OCI-LY7 (cell line): ENCODE results near the gene EPS8L2. TPM values are rescaled to one million over a fixed set of nuclear protein-coding genes. Genes with fewer than 3 reads are reported as not detected.
A peak's percentile ranks its signal among the peaks of the same experiment; 100 is the strongest.

Source experiments
- BruUV-seq: library from RNA; stranded (reverse); fragments of 400-500 nt; replicated peaks from 2 replicates; lab custom pipeline; 2021; lab: Mats Ljungman, UMichigan
- CTCF ChIA-PET: fragments of 300-600 bp; sonication (Branson Sonifier 250); formaldehyde crosslinking; loops from one replicate; lab custom pipeline; 2022; ENCODE audit warnings: antibody characterized with exemption; ENCODE audit not compliant: unreplicated experiment; lab: Charles Lee
- POLR2A ChIA-PET: fragments of 300-600 bp; sonication (Branson Sonifier 250); formaldehyde crosslinking; loops from one replicate; lab custom pipeline; 2022; ENCODE audit warnings: antibody characterized with exemption; lab: Charles Lee
- DNase-seq: peaks from one replicate; pipeline ENCODE4 v3.0.0-alpha.2; 2015; ENCODE audit warnings: low spot score
- H2AFZ ChIP-seq: fragments of 200-600 bp; sonication (generic), shearing (Covaris generic); 2 replicates; pipeline ENCODE4 v1.6.1; 2014; ENCODE audit warnings: mild to moderate bottlenecking, antibody characterized with exemption, low read length, moderate library complexity
- H3K27ac ChIP-seq: fragments of 200-600 bp; sonication (generic); 2 replicates; pipeline ENCODE4 v1.5.1; 2014; ENCODE audit warnings: mixed run types, low read depth, mild to moderate bottlenecking, moderate library complexity, low read length, inconsistent platforms; ENCODE audit not compliant: poor library complexity, severe bottlenecking
- H3K36me3 ChIP-seq: fragments of 200-600 bp; sonication (generic); 2 replicates; pipeline ENCODE4 v1.6.1; 2014; ENCODE audit warnings: mild to moderate bottlenecking, antibody characterized with exemption, low read length, moderate library complexity, mixed read lengths; ENCODE audit not compliant: insufficient read depth
- H3K4me1 ChIP-seq: fragments of 200-600 bp; sonication (generic); 2 replicates; pipeline ENCODE4 v1.5.1; 2014; ENCODE audit warnings: mild to moderate bottlenecking, low read length; ENCODE audit not compliant: insufficient read depth, poor library complexity, severe bottlenecking
- H3K4me2 ChIP-seq: fragments of 200-600 bp; sonication (generic); 2 replicates; pipeline ENCODE4 v1.6.1; 2014; ENCODE audit warnings: mild to moderate bottlenecking, low read length
- H3K4me3 ChIP-seq: fragments of 200-600 bp; sonication (generic); 2 replicates; pipeline ENCODE4 v1.5.1; 2014; ENCODE audit warnings: mild to moderate bottlenecking, low read depth, low read length; ENCODE audit not compliant: poor library complexity, severe bottlenecking
- H3K79me2 ChIP-seq: fragments of 200-600 bp; sonication (generic); 2 replicates; pipeline ENCODE4 v1.6.1; 2016; ENCODE audit warnings: low read depth, mild to moderate bottlenecking, low read length, moderate library complexity, mixed read lengths; ENCODE audit not compliant: insufficient read depth
- H3K9me2 ChIP-seq: fragments of 200-600 bp; sonication (generic); 2 replicates; pipeline ENCODE4 v1.6.1; 2016; ENCODE audit warnings: mild to moderate bottlenecking, low read length, mixed read lengths; ENCODE audit not compliant: insufficient read depth
- H3K9me3 ChIP-seq: fragments of 200-600 bp; sonication (generic); 2 replicates; pipeline ENCODE4 v1.6.1; 2014; ENCODE audit warnings: mild to moderate bottlenecking, mixed run types, low read length, mixed read lengths
- H4K20me1 ChIP-seq: fragments of 200-600 bp; sonication (generic); 2 replicates; pipeline ENCODE4 v1.6.1; 2014; ENCODE audit warnings: mild to moderate bottlenecking, antibody characterized with exemption, low read length, moderate library complexity, mixed read lengths; ENCODE audit not compliant: insufficient read depth
- CTCF ChIP-seq: fragments of 200-600 bp; sonication (generic); conservative IDR thresholded peaks from 2 replicates; pipeline ENCODE4 v1.5.1; 2014; ENCODE audit warnings: mild to moderate bottlenecking, antibody characterized with exemption, low read length, moderate library complexity, mixed read lengths
- EZH2phosphoT487 ChIP-seq: fragments of 200-600 bp; sonication (generic); IDR thresholded peaks from 2 replicates; pipeline ENCODE4 v1.6.1; 2018; ENCODE audit warnings: low read depth, borderline replicate concordance, mild to moderate bottlenecking, mixed run types, antibody characterized with exemption, low read length, moderate library complexity, mixed read lengths
- intact Hi-C: fragments of 100-400 bp; cut with micrococcal nuclease; formaldehyde crosslinking; loops from one replicate; pipeline ENCODE4 v1.10.0; 2022; ENCODE audit not compliant: unreplicated experiment
- total RNA-seq, 2 experiments: library from RNA; depleted of rRNA in 1 of 2; stranded (reverse); fragments of >200 nt in 1 of 2; shearing (Covaris generic) in 1 of 2; gene quantifications; 2 replicates each; pipeline ENCODE4 v1.2.3, GENCODE V29; 2014 to 2022

Gene EPS8L2
- total RNA-seq, 2 experiments from 2014 or later = 3.8 to 7.1 TPM

- TF ChIP-seq EZH2phosphoT487 (no peak), CTCF (no peak)
- H3K79me2 ChIP-seq = peaks cover 41% of the 10 kb centered on the region
These were observed 40.5 kb downstream of the EPS8L2 start for GRCh38 chr11:746289-747157.

GRCh38 chr11:747158-748006 lies 41.4 kb downstream of the EPS8L2 start, which contains the start of gene TALDO1:
Gene TALDO1 (plus strand): TSS chr11:747464. CDS start chr11:747482, 18 bp downstream.
- Histone ChIP-seq H3K79me2 (peaks cover 50% of the 10 kb centered on the region), H3K4me1 (peaks cover 22% of the 10 kb centered on the region), H4K20me1 (peaks cover 6% of the 10 kb centered on the region; the same call in 1 of the 2 replicates), H3K9me2 (no peaks in the 10 kb centered on the region), H3K4me3 (peak within 1 kb of the TSS; percentile 93), H2AFZ (peak within 1 kb of the TSS; percentile 59), H3K9me3 (no peaks in the 10 kb centered on the region), H3K27ac (peak within 1 kb of the TSS; percentile 68), H3K36me3 (peaks cover 25% of the 10 kb centered on the region), H3K4me2 (peak within 1 kb of the TSS; percentile 97)
- intact Hi-C loops = loop anchor here (1.0 to 5.0 kb wide), 2 partner anchors 29 to 50 kb away; partner anchors contain the start of gene SLC25A22
- no TSS peak for BruUV-seq
- peak; percentile 94 for DNase-seq
- no peak for TF ChIP-seq EZH2phosphoT487
- TF ChIP-seq CTCF = peak; percentile 49; the same call in 1 of the 2 replicates
- POLR2A ChIA-PET = interaction anchor here (0.8 to 1.9 kb wide), 7 partner anchors 9 to 73 kb away, joined by 3 to 7 read pairs (median 5); partner anchors contain the start of gene TMEM80
- CTCF ChIA-PET = interaction anchor here (0.5 to 1.2 kb wide), 3 partner anchors 21 to 74 kb away, joined by 3 to 4 read pairs (median 3); no protein-coding TSS in a partner anchor

More at GRCh38 chr11:746289-747157, 40.5 kb downstream of the EPS8L2 start:
- intact Hi-C loops = loop anchor here (1.0 to 5.0 kb wide), 2 partner anchors 30 to 51 kb away; partner anchors contain the start of gene SLC25A22
- peaks cover 6% of the 10 kb centered on the region; the same call in 1 of the 2 replicates for H4K20me1 ChIP-seq
- BruUV-seq = no TSS peak
- H3K36me3 ChIP-seq = peaks cover 22% of the 10 kb centered on the region
- H3K9me2 ChIP-seq = no peaks in the 10 kb centered on the region
- ChIA-PET POLR2A (interaction anchor here (1.2 to 1.9 kb wide), 3 partner anchors 10 to 30 kb away, joined by 5 to 7 read pairs (median 6); no protein-coding TSS in a partner anchor), CTCF (no interaction called here)
- H3K9me3 ChIP-seq = no peaks in the 10 kb centered on the region
- H3K27ac ChIP-seq = peak overlapping the region; percentile 68
- H3K4me2 ChIP-seq = peak overlapping the region; percentile 79
- peak overlapping the region; percentile 59; the same call in 1 of the 2 replicates for H2AFZ ChIP-seq
- peak overlapping the region; percentile 93 for H3K4me3 ChIP-seq
- H3K4me1 ChIP-seq = peaks cover 22% of the 10 kb centered on the region
- peak; percentile 35 for DNase-seq
